ENCODE data around the gene MCMBP.

DNA sequence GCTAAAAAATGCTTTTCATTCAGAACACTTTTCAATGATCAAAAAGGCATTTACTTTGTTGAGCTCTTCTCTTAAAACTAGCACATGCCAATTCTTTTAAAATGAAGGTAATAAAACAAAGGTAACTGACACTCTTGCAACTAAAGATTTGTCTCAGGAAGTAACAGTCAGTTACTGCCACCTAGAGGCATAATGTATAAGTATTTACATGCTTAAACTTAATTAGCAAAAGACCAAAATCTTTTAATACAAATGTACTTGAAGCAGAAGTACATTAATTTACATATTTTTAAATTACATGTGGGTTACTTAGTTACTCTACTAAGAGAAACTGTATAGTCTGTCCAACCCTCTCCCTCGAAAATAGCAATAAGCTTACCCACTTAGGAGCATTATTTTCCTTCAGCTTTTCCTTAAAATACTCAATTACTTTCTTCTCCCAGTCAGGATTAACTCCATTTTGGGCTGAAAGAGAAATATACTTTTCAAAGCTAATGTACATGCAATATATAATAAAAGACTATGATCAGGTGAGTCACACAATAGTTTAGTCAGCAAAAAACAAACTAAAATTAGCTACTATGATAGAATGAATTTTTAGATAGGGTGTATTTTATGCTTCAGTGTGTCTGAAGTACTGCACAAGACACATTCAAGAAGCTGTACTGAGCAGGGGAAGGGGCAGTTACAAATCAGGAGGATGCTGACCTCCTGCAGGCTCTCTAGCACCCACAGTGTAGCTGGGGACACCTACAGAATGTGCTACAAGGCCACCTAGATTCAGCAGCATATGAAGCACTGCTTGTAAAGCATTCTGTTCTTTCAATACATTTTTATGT lies 13.0 kb downstream of the MCMBP start:
- TF ChIP-seq, protein P1, sequence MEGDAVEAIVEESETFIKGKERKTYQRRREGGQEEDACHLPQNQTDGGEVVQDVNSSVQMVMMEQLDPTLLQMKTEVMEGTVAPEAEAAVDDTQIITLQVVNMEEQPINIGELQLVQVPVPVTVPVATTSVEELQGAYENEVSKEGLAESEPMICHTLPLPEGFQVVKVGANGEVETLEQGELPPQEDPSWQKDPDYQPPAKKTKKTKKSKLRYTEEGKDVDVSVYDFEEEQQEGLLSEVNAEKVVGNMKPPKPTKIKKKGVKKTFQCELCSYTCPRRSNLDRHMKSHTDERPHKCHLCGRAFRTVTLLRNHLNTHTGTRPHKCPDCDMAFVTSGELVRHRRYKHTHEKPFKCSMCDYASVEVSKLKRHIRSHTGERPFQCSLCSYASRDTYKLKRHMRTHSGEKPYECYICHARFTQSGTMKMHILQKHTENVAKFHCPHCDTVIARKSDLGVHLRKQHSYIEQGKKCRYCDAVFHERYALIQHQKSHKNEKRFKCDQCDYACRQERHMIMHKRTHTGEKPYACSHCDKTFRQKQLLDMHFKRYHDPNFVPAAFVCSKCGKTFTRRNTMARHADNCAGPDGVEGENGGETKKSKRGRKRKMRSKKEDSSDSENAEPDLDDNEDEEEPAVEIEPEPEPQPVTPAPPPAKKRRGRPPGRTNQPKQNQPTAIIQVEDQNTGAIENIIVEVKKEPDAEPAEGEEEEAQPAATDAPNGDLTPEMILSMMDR (IDR thresholded peaks at IDR 0.05; ENCODE audit: insufficient read depth, low read length), result peak; percentile 27
- no peak for TF ChIP-seq POLR2AphosphoS5 (IDR thresholded peaks at IDR 0.05; ENCODE audit: low read depth)
- TF ChIP-seq GABPA (IDR thresholded peaks at IDR 0.05; ENCODE audit: low read depth), result no peak

All from HL-60 (cell line).